Spleen (tissue), 11 donors: ENCODE results near the gene LGALS8. TPM values are rescaled to one million over a fixed set of nuclear protein-coding genes. Genes with fewer than 3 reads are reported as not detected.

Source experiments
- DNase-seq: peaks from one replicate; pipeline ENCODE4 v3.0.0-alpha.2; 2020
- H3K27ac ChIP-seq, 8 donors: fragments of 200-600 bp; sonication (generic) in 7 of 8; 1 replicate in 4 of 8; 2 replicates in 4 of 8; pipeline versions ENCODE4 v1.5.0 to v1.8.0; 2016 to 2021; ENCODE audit warnings: inconsistent platforms in 4 of 8, mild to moderate bottlenecking in 4 of 8, moderate library complexity in 1 of 8
- H3K27me3 ChIP-seq, 7 donors: fragments of 200-600 bp; sonication (generic) in 6 of 7; replicated peaks in 1 of 7; 1 replicate in 4 of 7; 2 replicates in 3 of 7; pipeline versions ENCODE4 v1.5.0 to v1.8.0; 2016 to 2021; ENCODE audit warnings: inconsistent platforms in 3 of 7, mild to moderate bottlenecking in 1 of 7
- H3K36me3 ChIP-seq, 6 donors: fragments of 200-600 bp; sonication (generic) in 5 of 6; 1 replicate in 4 of 6; 2 replicates in 2 of 6; pipeline versions ENCODE4 v1.5.0 to v1.8.0; 2016 to 2021; ENCODE audit warnings: inconsistent platforms in 2 of 6
- H3K4me1 ChIP-seq, 6 donors: fragments of 200-600 bp; sonication (generic) in 5 of 6; 1 replicate in 3 of 6; 2 replicates in 3 of 6; pipeline versions ENCODE4 v1.5.0 to v1.8.0; 2016 to 2021; ENCODE audit warnings: inconsistent platforms in 3 of 6
- H3K4me3 ChIP-seq, 8 donors: fragments of 200-600 bp; sonication (generic) in 7 of 8; 1 replicate in 4 of 8; 2 replicates in 4 of 8; pipeline versions ENCODE4 v1.5.0 to v1.8.0; 2016 to 2021; ENCODE audit warnings: inconsistent platforms in 4 of 8, mild to moderate bottlenecking in 4 of 8, moderate library complexity in 2 of 8
- H3K9me3 ChIP-seq, 8 donors: fragments of 200-600 bp; sonication (generic) in 7 of 8; 1 replicate in 4 of 8; 2 replicates in 4 of 8; pipeline versions ENCODE4 v1.5.0 to v1.8.0; 2016 to 2021; ENCODE audit warnings: inconsistent platforms in 4 of 8
- POLR2A ChIP-seq, 3 donors: fragments of 450-650 bp; IDR thresholded peaks; one replicate each; pipeline ENCODE4 v1.5.1; 2017; ENCODE audit warnings: antibody characterized with exemption in 3 of 3, mild to moderate bottlenecking in 1 of 3
- POLR2AphosphoS5 ChIP-seq, 3 donors: sonication (generic); formaldehyde crosslinking; IDR thresholded peaks; one replicate each; pipeline ENCODE4 v1.5.1; 2017; ENCODE audit warnings: antibody characterized with exemption in 3 of 3
- WGBS, 5 donors: extraction: QIAGEN DNeasy Blood & Tissue Kit in 3 of 5; methylation state at CpG; one replicate each; pipeline versions ENCODE4 v1.1.5 to v1.1.7; 2013 to 2018; 5-methylcytosine and 5-hydroxymethylcytosine counted together
- intact Hi-C: fragments of 100-400 bp; cut with DNase I; formaldehyde crosslinking; loops from one replicate; pipeline ENCODE4 v1.15.0; 2023; ENCODE audit warnings: low total_unique reads
- polyA plus RNA-seq, 3 donors: library from polyadenylated mRNA; stranded (reverse); fragments of 200-250 nt; gene quantifications; one replicate each; pipeline ENCODE4 v1.2.1, GENCODE V29; 2013
- total RNA-seq, 7 donors: library from RNA; depleted of rRNA in 3 of 7; stranded (reverse); fragments of >200 nt in 3 of 7; fragmentation: NEBNext Ultra II Directional in 4 of 7; extraction: Animal tissue kit (Norgen Biotek cat#: 25700) in 4 of 7; gene quantifications; one replicate each; pipeline versions ENCODE4 v1.1.0 to v1.2.1, GENCODE V29; 2016 to 2021
- TF ChIP-seq, protein P1 (sequence below), 11 experiments: fragments of 200-600 bp in 7 of 11; fragments of 450-650 bp in 4 of 11; sonication (generic) in 4 of 11; IDR thresholded peaks in 8 of 11; conservative IDR thresholded peaks in 3 of 11; 1 replicate in 7 of 11; 2 replicates in 4 of 11; pipeline versions ENCODE4 v1.4.0 to v1.8.0; 2016 to 2021; ENCODE audit warnings: antibody characterized with exemption in 11 of 11, inconsistent platforms in 4 of 11, mild to moderate bottlenecking in 1 of 11
- donor health status: healthy with polysubstance abuse.
- donor health status: DM: no; HTN: no; CAD: no; lungs with moderate emphysema.
- donor health status: DM: no; HTN: no; CAD: no.
- donor health status: Bipolar disorder and iron deficiency.
- donor health status: healthy.
- donor health status: DM: no; HTN: no; CAD: no.
- donor health status: DM: yes; HTN: yes; CAD: no.

LGALS8 gene
- total and polyA plus RNA-seq, 10 donors, result 18.4 to 276 (median 143) TPM

DNA sequence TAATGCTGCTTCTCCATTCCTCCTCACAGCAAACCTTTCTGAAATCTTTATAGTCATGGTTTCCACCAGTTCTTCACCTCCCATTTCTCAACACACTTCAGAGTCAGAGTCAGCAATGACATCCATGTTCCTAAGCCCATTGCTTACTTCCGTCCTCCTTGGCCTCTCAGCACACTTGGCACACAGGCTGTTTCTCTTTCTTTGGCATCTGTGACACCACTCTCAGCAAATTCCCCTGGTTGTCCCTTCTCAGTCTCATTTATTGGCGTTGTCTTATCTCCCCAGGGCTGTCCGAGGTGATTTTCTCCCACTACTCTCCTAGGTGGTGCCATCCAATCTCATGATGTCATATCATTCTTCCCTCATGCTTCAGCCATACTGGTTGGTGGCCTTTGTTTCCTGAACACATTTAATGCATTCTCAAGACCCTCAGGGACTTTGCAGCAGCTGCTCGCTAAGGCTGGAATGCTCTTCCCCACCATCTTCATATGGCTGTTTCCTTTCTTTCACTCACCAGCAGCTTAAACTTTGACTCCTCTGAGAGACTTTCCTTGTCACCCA is 3.3 kb upstream of the LGALS8 start:
- H3K27me3 ChIP-seq, result no peaks in the 10 kb centered on the region
- H3K9me3 ChIP-seq, result no peaks in the 10 kb centered on the region
- H3K36me3 ChIP-seq, result peaks cover 0 to under 1% (median 0%) of the 10 kb centered on the region in 6 donors
- intact Hi-C loops, result loop anchor here (5.0 kb wide), 1 partner anchor 238 kb away; the partner anchor contains the start of gene ERO1B
- 75 to 84% (median 80%) methylated on average over 4 of the region's 4 CpGs for WGBS, 5 donors
- H3K4me3 ChIP-seq, result no peak overlapping the region
- H3K27ac ChIP-seq, result peak overlapping the region in 5 of 8 donors; percentile 2 to 97 (median 71)
- peak in 1 of 3 donors; percentile 76 for TF ChIP-seq POLR2AphosphoS5 (IDR thresholded peaks at IDR 0.05)
- TF ChIP-seq POLR2A (IDR thresholded peaks at IDR 0.05), result no peak
- TF ChIP-seq, protein P1, sequence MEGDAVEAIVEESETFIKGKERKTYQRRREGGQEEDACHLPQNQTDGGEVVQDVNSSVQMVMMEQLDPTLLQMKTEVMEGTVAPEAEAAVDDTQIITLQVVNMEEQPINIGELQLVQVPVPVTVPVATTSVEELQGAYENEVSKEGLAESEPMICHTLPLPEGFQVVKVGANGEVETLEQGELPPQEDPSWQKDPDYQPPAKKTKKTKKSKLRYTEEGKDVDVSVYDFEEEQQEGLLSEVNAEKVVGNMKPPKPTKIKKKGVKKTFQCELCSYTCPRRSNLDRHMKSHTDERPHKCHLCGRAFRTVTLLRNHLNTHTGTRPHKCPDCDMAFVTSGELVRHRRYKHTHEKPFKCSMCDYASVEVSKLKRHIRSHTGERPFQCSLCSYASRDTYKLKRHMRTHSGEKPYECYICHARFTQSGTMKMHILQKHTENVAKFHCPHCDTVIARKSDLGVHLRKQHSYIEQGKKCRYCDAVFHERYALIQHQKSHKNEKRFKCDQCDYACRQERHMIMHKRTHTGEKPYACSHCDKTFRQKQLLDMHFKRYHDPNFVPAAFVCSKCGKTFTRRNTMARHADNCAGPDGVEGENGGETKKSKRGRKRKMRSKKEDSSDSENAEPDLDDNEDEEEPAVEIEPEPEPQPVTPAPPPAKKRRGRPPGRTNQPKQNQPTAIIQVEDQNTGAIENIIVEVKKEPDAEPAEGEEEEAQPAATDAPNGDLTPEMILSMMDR (IDR thresholded peaks at IDR 0.05 in 8 of 11, conservative IDR thresholded peaks at IDR 0.05 in 3 of 11), result no peak
- DNase-seq, result no peak
- H3K4me1 ChIP-seq, result peaks cover 0 to 29% (median 20%) of the 10 kb centered on the region in 6 donors

DNA sequence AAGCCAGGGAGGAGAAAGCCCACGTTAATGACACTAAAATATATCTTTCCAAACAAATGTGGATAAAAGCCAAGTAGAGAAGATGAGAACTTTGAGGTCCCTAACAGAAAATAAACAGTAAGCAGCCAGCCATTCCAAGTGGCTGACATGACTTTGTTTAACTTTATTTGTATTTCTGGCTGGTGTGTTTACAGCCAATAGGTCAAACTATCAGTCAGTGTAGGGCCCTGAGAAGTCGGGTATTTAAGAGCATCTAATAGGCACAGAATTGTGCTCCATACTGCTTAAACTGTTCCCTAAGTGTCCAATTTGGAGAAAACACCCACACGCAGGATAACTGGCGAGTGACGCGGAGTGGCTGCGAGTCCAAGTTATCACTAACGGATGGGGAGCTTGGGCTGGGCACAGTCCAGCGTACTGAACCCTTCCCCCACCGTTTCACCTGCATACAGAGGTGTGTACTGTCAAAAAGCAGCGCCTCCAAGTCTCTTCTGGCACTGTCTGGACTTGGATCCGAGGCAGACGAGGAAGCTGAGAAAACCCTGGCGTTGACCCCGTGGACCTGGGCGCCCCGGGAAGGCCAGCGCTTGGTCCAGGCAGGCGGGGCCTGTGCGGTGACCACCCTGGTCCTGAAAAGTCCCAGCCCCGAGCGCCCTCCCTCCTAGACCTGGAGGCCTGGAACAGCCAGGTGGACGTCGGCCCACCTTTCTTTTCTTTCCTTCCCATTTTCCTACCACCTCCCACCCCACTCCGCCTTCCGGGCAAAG is 662 bp upstream of the LGALS8 start:
- H3K9me3 ChIP-seq, result no peaks in the 10 kb centered on the region
- H3K4me1 ChIP-seq, result peaks cover 0 to 34% (median 17%) of the 10 kb centered on the region in 6 donors
- H3K4me3 ChIP-seq, result peak overlapping the region; percentile 88 to 98 (median 94)
- TF ChIP-seq POLR2A (IDR thresholded peaks at IDR 0.05), result no peak
- TF ChIP-seq, protein P1 (IDR thresholded peaks at IDR 0.05 in 8 of 11, conservative IDR thresholded peaks at IDR 0.05 in 3 of 11), result no peak
- TF ChIP-seq POLR2AphosphoS5 (IDR thresholded peaks at IDR 0.05), result no peak
- DNase-seq, result no peak
- WGBS, 5 donors, result 16 to 44% (median 33%) methylated on average over 20 to 26 of the region's 26 CpGs
- peaks cover 0 to 27% (median 20%) of the 10 kb centered on the region in 6 donors for H3K36me3 ChIP-seq
- no peaks in the 10 kb centered on the region for H3K27me3 ChIP-seq
- intact Hi-C loops, result loop anchor here (5.0 kb wide), 1 partner anchor 241 kb away; the partner anchor contains the start of gene ERO1B
- H3K27ac ChIP-seq, result peak overlapping the region; percentile 86 to 99 (median 97)

DNA sequence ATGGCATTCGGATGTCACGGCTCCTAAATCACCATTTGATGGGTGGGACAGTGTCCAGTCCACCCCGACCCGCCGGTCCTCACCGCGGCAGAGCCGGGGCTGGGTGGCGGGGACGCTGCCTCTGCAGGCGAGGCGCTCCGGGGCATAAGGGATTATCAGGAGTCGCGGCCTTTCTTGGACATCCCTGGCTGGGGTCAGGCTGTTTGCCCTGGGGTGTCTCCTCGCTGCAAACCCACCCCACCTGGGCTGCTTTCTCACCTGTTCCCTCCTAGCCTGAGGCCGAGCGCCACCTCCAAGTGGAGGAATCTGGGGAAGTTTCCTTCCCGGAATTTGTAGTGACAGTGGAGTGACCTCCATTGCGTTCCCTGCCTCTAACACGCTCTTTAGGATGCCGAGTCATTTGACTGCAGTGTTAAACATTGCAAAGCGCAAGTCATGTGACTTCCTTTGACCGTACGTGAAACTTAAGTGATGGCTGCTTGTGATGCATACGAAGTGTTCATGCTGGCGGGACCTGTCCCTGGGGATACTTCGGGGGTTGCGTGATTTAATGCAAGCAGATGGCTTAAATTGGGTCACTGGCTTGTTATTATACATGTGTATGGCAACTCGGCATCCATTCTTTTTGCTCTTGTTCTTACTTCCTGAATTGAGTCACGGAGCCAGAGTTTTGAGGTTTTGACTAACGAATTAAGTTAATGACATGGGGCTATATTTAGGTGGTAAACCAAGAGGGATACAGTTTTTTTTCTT is 536 bp downstream of the LGALS8 start:
- TF ChIP-seq POLR2AphosphoS5 (IDR thresholded peaks at IDR 0.05) (peak in 2 of 3 donors; percentile 7 to 79), POLR2A (IDR thresholded peaks at IDR 0.05) (no peak)
- TF ChIP-seq, protein P1 (IDR thresholded peaks at IDR 0.05 in 8 of 11, conservative IDR thresholded peaks at IDR 0.05 in 3 of 11), result no peak
- H3K9me3 ChIP-seq, result no peaks in the 10 kb centered on the region
- peak overlapping the region; percentile 86 to 99 (median 97) for H3K27ac ChIP-seq
- H3K4me3 ChIP-seq, result peak overlapping the region; percentile 88 to 98 (median 94)
- 0 to 1% (median 0%) methylated on average over 16 to 32 of the region's 32 CpGs for WGBS, 5 donors
- no peak for DNase-seq
- H3K4me1 ChIP-seq, result peaks cover 0 to 36% (median 17%) of the 10 kb centered on the region in 6 donors
- peaks cover 0 to 39% (median 21%) of the 10 kb centered on the region in 6 donors for H3K36me3 ChIP-seq
- no peaks in the 10 kb centered on the region for H3K27me3 ChIP-seq
- intact Hi-C loops, result loop anchor here (5.0 kb wide), 1 partner anchor 242 kb away; the partner anchor contains the start of gene ERO1B
